ENCODE data around the gene XXYLT1. TPM values are rescaled to one million over a fixed set of nuclear protein-coding genes. Genes with fewer than 3 reads are reported as not detected.

XXYLT1 gene
- polyA plus RNA-seq, 2 of the 4 experiments (the other 2 are of a cell fraction): 11.9 to 12.0 TPM

GRCh38 chr3:195068084-195069080 lies 202.6 kb downstream of the XXYLT1 start:
- Histone ChIP-seq H3K4me1 (no peaks in the 10 kb centered on the region), H3K4me2 (no peak overlapping the region), H3K4me3 (no peak overlapping the region), H3K27ac (no peak overlapping the region), H3K9me3 (no peaks in the 10 kb centered on the region)
- FAIRE-seq: no peak
- ChIA-PET POLR2A (no interaction called here), CTCF (interaction anchor here (0.7 kb wide), 1 partner anchor 83 kb away, joined by 4 read pairs; no protein-coding TSS in a partner anchor)
- TF ChIP-seq RARB (CRISPR knock-in tag; IDR thresholded peaks at IDR 0.05) (no peak), PHF8 (IDR thresholded peaks at IDR 0.05; ENCODE audit: borderline replicate concordance, low read depth) (no peak), MYC (IDR thresholded peaks at IDR 0.05; ENCODE audit: borderline replicate concordance, low read length) (no peak), ZC3H11A (IDR thresholded peaks at IDR 0.05) (no peak), ZSCAN20 (CRISPR knock-in tag; IDR thresholded peaks at IDR 0.05) (no peak), MAZ (IDR thresholded peaks at IDR 0.05; ENCODE audit: borderline replicate concordance, low read depth, low read length) (no peak), ELK1 (IDR thresholded peaks at IDR 0.05; ENCODE audit: low read depth, low read length) (no peak), HOXA7 (CRISPR knock-in tag; IDR thresholded peaks at IDR 0.05) (no peak), POLR2AphosphoS2 (conservative IDR thresholded peaks at IDR 0.05; ENCODE audit: low read length) (no peak), CBX2 (IDR thresholded peaks at IDR 0.05; ENCODE audit: borderline replicate concordance, low read depth) (no peak), PBX3 (IDR thresholded peaks at IDR 0.05) (no peak)
- TF ChIP-seq, protein P1, sequence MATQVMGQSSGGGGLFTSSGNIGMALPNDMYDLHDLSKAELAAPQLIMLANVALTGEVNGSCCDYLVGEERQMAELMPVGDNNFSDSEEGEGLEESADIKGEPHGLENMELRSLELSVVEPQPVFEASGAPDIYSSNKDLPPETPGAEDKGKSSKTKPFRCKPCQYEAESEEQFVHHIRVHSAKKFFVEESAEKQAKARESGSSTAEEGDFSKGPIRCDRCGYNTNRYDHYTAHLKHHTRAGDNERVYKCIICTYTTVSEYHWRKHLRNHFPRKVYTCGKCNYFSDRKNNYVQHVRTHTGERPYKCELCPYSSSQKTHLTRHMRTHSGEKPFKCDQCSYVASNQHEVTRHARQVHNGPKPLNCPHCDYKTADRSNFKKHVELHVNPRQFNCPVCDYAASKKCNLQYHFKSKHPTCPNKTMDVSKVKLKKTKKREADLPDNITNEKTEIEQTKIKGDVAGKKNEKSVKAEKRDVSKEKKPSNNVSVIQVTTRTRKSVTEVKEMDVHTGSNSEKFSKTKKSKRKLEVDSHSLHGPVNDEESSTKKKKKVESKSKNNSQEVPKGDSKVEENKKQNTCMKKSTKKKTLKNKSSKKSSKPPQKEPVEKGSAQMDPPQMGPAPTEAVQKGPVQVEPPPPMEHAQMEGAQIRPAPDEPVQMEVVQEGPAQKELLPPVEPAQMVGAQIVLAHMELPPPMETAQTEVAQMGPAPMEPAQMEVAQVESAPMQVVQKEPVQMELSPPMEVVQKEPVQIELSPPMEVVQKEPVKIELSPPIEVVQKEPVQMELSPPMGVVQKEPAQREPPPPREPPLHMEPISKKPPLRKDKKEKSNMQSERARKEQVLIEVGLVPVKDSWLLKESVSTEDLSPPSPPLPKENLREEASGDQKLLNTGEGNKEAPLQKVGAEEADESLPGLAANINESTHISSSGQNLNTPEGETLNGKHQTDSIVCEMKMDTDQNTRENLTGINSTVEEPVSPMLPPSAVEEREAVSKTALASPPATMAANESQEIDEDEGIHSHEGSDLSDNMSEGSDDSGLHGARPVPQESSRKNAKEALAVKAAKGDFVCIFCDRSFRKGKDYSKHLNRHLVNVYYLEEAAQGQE (IDR thresholded peaks at IDR 0.05): no peak
- TF ChIP-seq, protein P2, sequence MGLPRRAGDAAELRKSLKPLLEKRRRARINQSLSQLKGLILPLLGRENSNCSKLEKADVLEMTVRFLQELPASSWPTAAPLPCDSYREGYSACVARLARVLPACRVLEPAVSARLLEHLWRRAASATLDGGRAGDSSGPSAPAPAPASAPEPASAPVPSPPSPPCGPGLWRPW (IDR thresholded peaks at IDR 0.05): no peak
- TF ChIP-seq, protein P3, sequence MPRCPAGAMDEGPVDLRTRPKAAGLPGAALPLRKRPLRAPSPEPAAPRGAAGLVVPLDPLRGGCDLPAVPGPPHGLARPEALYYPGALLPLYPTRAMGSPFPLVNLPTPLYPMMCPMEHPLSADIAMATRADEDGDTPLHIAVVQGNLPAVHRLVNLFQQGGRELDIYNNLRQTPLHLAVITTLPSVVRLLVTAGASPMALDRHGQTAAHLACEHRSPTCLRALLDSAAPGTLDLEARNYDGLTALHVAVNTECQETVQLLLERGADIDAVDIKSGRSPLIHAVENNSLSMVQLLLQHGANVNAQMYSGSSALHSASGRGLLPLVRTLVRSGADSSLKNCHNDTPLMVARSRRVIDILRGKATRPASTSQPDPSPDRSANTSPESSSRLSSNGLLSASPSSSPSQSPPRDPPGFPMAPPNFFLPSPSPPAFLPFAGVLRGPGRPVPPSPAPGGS (IDR thresholded peaks at IDR 0.05): no peak
- ATAC-seq: no peak
- 91% methylated on average over 18 of the region's 18 CpGs for WGBS (ENCODE audit: missing lambda C conversion rate)
- DNase-seq (ENCODE audit: low read depth in 1 of 2, low spot score in 1 of 2): no peak

DNA sequence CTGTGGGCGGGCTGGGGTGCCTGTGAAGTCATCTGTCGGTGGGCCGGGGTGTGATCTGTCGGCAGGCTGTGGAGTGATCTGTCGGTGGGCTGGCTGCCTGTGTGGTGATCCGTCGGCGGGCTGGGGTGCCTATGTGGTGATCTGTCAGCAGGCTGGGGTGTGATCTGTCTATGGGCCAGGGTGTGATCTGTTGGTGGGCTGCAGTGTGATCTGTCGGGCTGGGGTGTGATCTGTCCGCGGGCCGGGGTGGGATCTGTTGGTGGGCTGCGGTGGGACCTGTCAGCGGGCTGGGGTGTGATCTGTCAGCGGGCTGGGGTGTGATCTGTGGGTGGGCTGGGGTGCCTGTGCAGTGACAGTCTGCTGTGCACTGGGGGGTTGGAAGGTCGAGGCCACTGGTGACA lies 204.5 kb downstream of the XXYLT1 start:
- POLR2A ChIA-PET: no interaction called here
- ATAC-seq (no peak), FAIRE-seq (no peak), DNase-seq (ENCODE audit: low read depth in 1 of 2, low spot score in 1 of 2) (no peak)
- WGBS (ENCODE audit: missing lambda C conversion rate): 54% methylated on average over 1 of the region's 16 CpGs
- no peaks in the 10 kb centered on the region for H3K9me3 ChIP-seq
- CTCF ChIA-PET: no interaction called here
- H3K4me3 ChIP-seq: no peak overlapping the region
- no peak overlapping the region for H3K27ac ChIP-seq
- no peak overlapping the region for H3K4me2 ChIP-seq
- H3K4me1 ChIP-seq: no peaks in the 10 kb centered on the region
- TF ChIP-seq HDAC2 (IDR thresholded peaks at IDR 0.05): no peak
- TF ChIP-seq, protein P4, sequence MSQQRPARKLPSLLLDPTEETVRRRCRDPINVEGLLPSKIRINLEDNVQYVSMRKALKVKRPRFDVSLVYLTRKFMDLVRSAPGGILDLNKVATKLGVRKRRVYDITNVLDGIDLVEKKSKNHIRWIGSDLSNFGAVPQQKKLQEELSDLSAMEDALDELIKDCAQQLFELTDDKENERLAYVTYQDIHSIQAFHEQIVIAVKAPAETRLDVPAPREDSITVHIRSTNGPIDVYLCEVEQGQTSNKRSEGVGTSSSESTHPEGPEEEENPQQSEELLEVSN (IDR thresholded peaks at IDR 0.05; ENCODE audit: borderline replicate concordance, low read depth): no peak
- TF ChIP-seq RARB (CRISPR knock-in tag; IDR thresholded peaks at IDR 0.05): no peak
- no peak for TF ChIP-seq NR3C1 (IDR thresholded peaks at IDR 0.05)
- TF ChIP-seq JUN (IDR thresholded peaks at IDR 0.05): no peak
- no peak for TF ChIP-seq ESRRA (IDR thresholded peaks at IDR 0.05; ENCODE audit: borderline replicate concordance, low read length)
- no peak for TF ChIP-seq MAFK (IDR thresholded peaks at IDR 0.05; ENCODE audit: partially characterized antibody)
- TF ChIP-seq HOXA7 (CRISPR knock-in tag; IDR thresholded peaks at IDR 0.05): no peak
- no peak for TF ChIP-seq CTCF (IDR thresholded peaks at IDR 0.05)
- no peak for TF ChIP-seq CBX2 (IDR thresholded peaks at IDR 0.05; ENCODE audit: borderline replicate concordance, low read depth)
- TF ChIP-seq MAZ (IDR thresholded peaks at IDR 0.05; ENCODE audit: borderline replicate concordance, low read depth, low read length): no peak
- no peak for TF ChIP-seq ZSCAN20 (CRISPR knock-in tag; IDR thresholded peaks at IDR 0.05)
- TF ChIP-seq, protein P5, sequence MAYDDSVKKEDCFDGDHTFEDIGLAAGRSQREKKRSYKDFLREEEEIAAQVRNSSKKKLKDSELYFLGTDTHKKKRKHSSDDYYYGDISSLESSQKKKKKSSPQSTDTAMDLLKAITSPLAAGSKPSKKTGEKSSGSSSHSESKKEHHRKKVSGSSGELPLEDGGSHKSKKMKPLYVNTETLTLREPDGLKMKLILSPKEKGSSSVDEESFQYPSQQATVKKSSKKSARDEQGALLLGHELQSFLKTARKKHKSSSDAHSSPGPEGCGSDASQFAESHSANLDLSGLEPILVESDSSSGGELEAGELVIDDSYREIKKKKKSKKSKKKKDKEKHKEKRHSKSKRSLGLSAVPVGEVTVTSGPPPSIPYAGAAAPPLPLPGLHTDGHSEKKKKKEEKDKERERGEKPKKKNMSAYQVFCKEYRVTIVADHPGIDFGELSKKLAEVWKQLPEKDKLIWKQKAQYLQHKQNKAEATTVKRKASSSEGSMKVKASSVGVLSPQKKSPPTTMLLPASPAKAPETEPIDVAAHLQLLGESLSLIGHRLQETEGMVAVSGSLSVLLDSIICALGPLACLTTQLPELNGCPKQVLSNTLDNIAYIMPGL (CRISPR knock-in tag; IDR thresholded peaks at IDR 0.05; ENCODE audit: borderline replicate concordance): no peak

Data from A549 (cell line).